Tibial nerve (tissue), 4 donors: ENCODE results near the gene DGKI. TPM values are rescaled to one million over a fixed set of nuclear protein-coding genes. Genes with fewer than 3 reads are reported as not detected.

ENCODE experiments used
- DNase-seq, 2 donors: peaks; one replicate each; pipeline ENCODE4 v3.0.0-alpha.2; 2019; ENCODE audit warnings: low spot score in 2 of 2
- H3K27ac ChIP-seq, 4 donors: fragments of 200-600 bp; sonication (generic) in 3 of 4; one replicate each; pipeline ENCODE4 v1.5.1; 2017 to 2019; ENCODE audit warnings: mild to moderate bottlenecking in 1 of 4
- H3K27me3 ChIP-seq, 2 donors: fragments of 200-600 bp; sonication (generic) in 1 of 2; one replicate each; pipeline versions ENCODE4 v1.5.1 to v1.6.0; 2017 to 2019
- H3K36me3 ChIP-seq, 3 donors: fragments of 200-600 bp; sonication (generic); one replicate each; pipeline ENCODE4 v1.5.1; 2018 to 2019
- H3K4me1 ChIP-seq, 4 donors: fragments of 200-600 bp; sonication (generic) in 3 of 4; one replicate each; pipeline ENCODE4 v1.5.1; 2017 to 2019
- H3K4me3 ChIP-seq, 4 donors: fragments of 200-600 bp; sonication (generic) in 3 of 4; one replicate each; pipeline ENCODE4 v1.5.1; 2017 to 2019; ENCODE audit warnings: mild to moderate bottlenecking in 1 of 4, moderate library complexity in 1 of 4
- H3K9me3 ChIP-seq, 4 donors: fragments of 200-600 bp; sonication (generic) in 3 of 4; one replicate each; pipeline ENCODE4 v1.5.1; 2017 to 2019
- EP300 ChIP-seq, 2 donors: sonication (generic); formaldehyde crosslinking; IDR thresholded peaks; one replicate each; pipeline ENCODE4 v1.6.1; 2017; ENCODE audit warnings: antibody characterized with exemption in 2 of 2, mild to moderate bottlenecking in 1 of 2
- POLR2A ChIP-seq, 2 donors: fragments of 450-650 bp; IDR thresholded peaks; one replicate each; pipeline ENCODE4 v1.6.1; 2017; ENCODE audit warnings: antibody characterized with exemption in 2 of 2, mild to moderate bottlenecking in 2 of 2, moderate library complexity in 2 of 2
- WGBS, 2 donors: methylation state at CpG; one replicate each; pipeline ENCODE4 v1.1.5; 2018; 5-methylcytosine and 5-hydroxymethylcytosine counted together
- small RNA-seq: library from RNA; depleted of rRNA; stranded (forward); fragments of <200 nt; gene quantifications from one replicate; pipeline ENCODE3, GENCODE V24; 2016
- total RNA-seq, 4 donors: library from RNA; depleted of rRNA; stranded (reverse); fragments of >200 nt; gene quantifications; one replicate each; pipeline ENCODE4 v1.1.0, GENCODE V29; 2016
- TF ChIP-seq, protein P1 (sequence below), 5 experiments: fragments of 200-600 bp in 3 of 5; fragments of 450-650 bp in 2 of 5; sonication (generic) in 3 of 5; IDR thresholded peaks; one replicate each; pipeline ENCODE4 v1.5.1; 2016 to 2019; ENCODE audit warnings: antibody characterized with exemption in 5 of 5, mild to moderate bottlenecking in 3 of 5, moderate library complexity in 2 of 5

The DGKI gene
- total RNA-seq, 4 donors from 2014 or later = 0.21 to 2.7 (median 1.7) TPM

DNA sequence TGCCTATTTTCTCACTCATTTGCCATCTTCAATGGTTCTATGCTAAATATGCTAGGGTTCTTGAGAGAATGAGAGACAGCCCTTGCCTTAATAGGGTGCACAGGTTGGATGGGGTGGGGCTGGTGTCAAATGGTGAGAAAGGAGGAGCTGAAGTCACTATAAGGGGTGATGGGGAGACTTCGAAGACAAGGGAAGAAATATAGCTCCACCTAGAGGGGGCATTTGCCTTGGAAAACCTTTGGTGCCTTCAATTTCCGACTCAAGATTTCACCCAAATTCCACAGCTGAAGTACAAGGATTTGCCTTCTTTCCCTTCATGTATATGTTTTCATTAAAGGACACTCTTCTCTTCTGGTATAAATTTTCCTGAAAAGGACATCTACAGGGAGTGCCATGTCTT lies 508.9 kb downstream of the DGKI start:
- TF ChIP-seq, protein P1, sequence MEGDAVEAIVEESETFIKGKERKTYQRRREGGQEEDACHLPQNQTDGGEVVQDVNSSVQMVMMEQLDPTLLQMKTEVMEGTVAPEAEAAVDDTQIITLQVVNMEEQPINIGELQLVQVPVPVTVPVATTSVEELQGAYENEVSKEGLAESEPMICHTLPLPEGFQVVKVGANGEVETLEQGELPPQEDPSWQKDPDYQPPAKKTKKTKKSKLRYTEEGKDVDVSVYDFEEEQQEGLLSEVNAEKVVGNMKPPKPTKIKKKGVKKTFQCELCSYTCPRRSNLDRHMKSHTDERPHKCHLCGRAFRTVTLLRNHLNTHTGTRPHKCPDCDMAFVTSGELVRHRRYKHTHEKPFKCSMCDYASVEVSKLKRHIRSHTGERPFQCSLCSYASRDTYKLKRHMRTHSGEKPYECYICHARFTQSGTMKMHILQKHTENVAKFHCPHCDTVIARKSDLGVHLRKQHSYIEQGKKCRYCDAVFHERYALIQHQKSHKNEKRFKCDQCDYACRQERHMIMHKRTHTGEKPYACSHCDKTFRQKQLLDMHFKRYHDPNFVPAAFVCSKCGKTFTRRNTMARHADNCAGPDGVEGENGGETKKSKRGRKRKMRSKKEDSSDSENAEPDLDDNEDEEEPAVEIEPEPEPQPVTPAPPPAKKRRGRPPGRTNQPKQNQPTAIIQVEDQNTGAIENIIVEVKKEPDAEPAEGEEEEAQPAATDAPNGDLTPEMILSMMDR (IDR thresholded peaks at IDR 0.05) = no peak
- TF ChIP-seq POLR2A (IDR thresholded peaks at IDR 0.05) (no peak), EP300 (IDR thresholded peaks at IDR 0.05) (no peak)
- no peaks in the 10 kb centered on the region for H3K36me3 ChIP-seq
- H3K9me3 ChIP-seq = no peaks in the 10 kb centered on the region
- no peak overlapping the region for H3K4me3 ChIP-seq
- no peaks in the 10 kb centered on the region for H3K27me3 ChIP-seq
- no peak overlapping the region for H3K27ac ChIP-seq
- peaks cover 0 to 21% (median 0%) of the 10 kb centered on the region in 4 donors for H3K4me1 ChIP-seq
- DNase-seq = no peak
- 75 to 80% methylated on average over 2 of the region's 2 CpGs for WGBS, 2 donors

DNA sequence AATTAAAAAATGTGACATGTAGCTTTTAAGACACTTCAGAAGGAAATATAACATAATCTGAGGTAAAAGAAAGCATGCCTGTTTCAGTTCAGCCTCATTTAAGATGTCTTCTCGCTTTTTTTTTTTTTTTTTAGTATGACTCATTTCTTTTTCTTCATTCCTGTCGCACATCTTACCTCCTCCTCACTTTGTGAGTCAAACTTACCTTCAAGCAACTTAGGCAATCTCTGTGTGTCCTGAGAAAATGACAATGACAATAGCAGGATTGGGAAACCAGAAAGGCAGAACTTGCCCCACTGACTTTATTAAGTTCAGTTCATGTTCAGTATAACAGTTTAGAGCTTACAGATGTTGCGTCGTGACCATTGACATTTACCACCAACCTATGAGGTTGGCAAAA lies 511.0 kb downstream of the DGKI start:
- no peak for TF ChIP-seq POLR2A (IDR thresholded peaks at IDR 0.05)
- Histone ChIP-seq H3K27me3 (no peaks in the 10 kb centered on the region), H3K4me3 (no peak overlapping the region), H3K9me3 (no peaks in the 10 kb centered on the region), H3K36me3 (no peaks in the 10 kb centered on the region), H3K4me1 (peaks cover 0 to 16% (median 0%) of the 10 kb centered on the region in 4 donors), H3K27ac (no peak overlapping the region)
- no peak for DNase-seq
- WGBS, 2 donors = 89 to 91% methylated on average over 4 of the region's 4 CpGs

DNA sequence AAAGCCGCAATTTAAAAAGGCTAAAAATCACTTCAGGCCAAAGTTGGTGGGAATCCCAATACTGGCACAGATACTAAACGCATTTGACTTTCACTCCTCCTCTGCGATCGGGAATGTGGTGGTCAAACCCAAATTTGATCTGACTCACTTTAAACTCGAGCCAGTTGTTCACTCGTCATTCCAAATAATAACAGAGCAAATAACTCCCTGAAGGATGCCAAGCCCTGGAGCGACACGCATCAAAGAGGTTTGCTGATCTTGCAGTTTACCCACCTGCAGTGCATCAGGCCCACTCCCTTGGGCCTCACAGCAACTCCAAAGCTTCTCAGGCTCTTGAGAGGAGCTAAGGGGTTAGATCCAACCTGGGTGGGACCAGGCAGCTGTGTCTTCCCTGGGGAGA lies 515.4 kb downstream of the DGKI start:
- Histone ChIP-seq H3K27ac (no peak overlapping the region), H3K36me3 (no peaks in the 10 kb centered on the region), H3K27me3 (no peaks in the 10 kb centered on the region), H3K4me3 (no peak overlapping the region), H3K4me1 (peaks cover 0 to 3% (median 0%) of the 10 kb centered on the region in 4 donors), H3K9me3 (no peaks in the 10 kb centered on the region)
- TF ChIP-seq POLR2A (IDR thresholded peaks at IDR 0.05) = no peak
- TF ChIP-seq, protein P1 (IDR thresholded peaks at IDR 0.05) = no peak
- TF ChIP-seq EP300 (IDR thresholded peaks at IDR 0.05) = no peak
- WGBS, 2 donors = 45 to 47% methylated on average over 8 of the region's 8 CpGs
- no peak for DNase-seq

Small RNA genes lying within 50 kb of the gene (small RNA-seq; reads per million reads assigned to genes)
- 0.28 reads per million for gene AC090498.1

Other genes starting within 250 kb of the DGKI start
- gene CREB3L2, start 155.1 kb upstream of the DGKI start, total RNA-seq = 10 to 100 TPM; 43.5 to 73.0 (median 51.2) TPM
- gene AKR1D1, start 229.5 kb upstream of the DGKI start, total RNA-seq = not detected